ENCODE data around the gene CENPH. TPM values are rescaled to one million over a fixed set of nuclear protein-coding genes. Genes with fewer than 3 reads are reported as not detected.

CENPH gene
- total RNA-seq, 6 experiments from 2014 or later, result 10.7 to 21.0 (median 20.1) TPM

DNA sequence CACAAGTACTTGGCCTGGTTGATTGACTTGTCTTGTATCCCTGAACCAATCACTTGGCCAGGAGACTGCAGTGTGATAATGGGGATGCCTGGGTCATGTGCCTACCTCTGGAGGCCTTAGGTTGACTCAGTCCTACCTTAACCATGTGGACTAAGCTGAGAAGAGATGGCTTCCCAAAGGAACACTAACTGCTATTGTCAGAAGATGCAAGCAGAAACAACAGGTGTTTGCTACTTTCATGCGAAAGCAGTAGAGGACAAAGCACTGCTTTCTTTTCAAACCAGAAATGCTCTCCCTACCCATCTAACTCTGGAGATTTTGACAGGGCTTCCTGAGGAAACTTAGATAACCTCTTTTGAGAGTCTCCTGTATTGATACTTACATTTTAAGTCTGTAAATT, 68.2 kb downstream of the CENPH start:
- H3K9me3 Mint-ChIP-seq, result no peaks in the 10 kb centered on the region
- H3K4me3 Mint-ChIP-seq, result no peak overlapping the region
- H3K36me3 Mint-ChIP-seq (ENCODE audit: low read depth), result peaks cover 37% of the 10 kb centered on the region
- TF ChIP-seq, protein P1, sequence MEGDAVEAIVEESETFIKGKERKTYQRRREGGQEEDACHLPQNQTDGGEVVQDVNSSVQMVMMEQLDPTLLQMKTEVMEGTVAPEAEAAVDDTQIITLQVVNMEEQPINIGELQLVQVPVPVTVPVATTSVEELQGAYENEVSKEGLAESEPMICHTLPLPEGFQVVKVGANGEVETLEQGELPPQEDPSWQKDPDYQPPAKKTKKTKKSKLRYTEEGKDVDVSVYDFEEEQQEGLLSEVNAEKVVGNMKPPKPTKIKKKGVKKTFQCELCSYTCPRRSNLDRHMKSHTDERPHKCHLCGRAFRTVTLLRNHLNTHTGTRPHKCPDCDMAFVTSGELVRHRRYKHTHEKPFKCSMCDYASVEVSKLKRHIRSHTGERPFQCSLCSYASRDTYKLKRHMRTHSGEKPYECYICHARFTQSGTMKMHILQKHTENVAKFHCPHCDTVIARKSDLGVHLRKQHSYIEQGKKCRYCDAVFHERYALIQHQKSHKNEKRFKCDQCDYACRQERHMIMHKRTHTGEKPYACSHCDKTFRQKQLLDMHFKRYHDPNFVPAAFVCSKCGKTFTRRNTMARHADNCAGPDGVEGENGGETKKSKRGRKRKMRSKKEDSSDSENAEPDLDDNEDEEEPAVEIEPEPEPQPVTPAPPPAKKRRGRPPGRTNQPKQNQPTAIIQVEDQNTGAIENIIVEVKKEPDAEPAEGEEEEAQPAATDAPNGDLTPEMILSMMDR (IDR thresholded peaks at IDR 0.05), result no peak
- peaks cover 9% of the 10 kb centered on the region for H3K4me1 Mint-ChIP-seq (ENCODE audit: low read depth)
- DNase-seq, result no peak
- no peak overlapping the region for H3K27ac Mint-ChIP-seq
- H3K27me3 Mint-ChIP-seq (ENCODE audit: insufficient read depth), result no peaks in the 10 kb centered on the region; the same call in 1 of the 2 replicates

Other genes with a start within 250 kb of the CENPH start
- 10 to 100 TPM; 55.9 to 80.7 (median 71.7) TPM for gene SLC30A5, start 95.6 kb upstream of the CENPH start, total RNA-seq (2021; fragmentation: NEBNext Ultra II Directional; extraction: Animal tissue kit (Norgen Biotek cat#: 25700))
- gene CCNB1, start 22.4 kb upstream of the CENPH start, total RNA-seq (2021; fragmentation: NEBNext Ultra II Directional; extraction: Animal tissue kit (Norgen Biotek cat#: 25700)), result 100 to 1,000 TPM in 5 of 6 experiments, 10 to 100 TPM in 1; 89.8 to 199 (median 169) TPM
- 10 to 100 TPM; 46.9 to 61.0 (median 54.1) TPM for gene CDK7, start 45.3 kb downstream of the CENPH start, total RNA-seq (2021; fragmentation: NEBNext Ultra II Directional; extraction: Animal tissue kit (Norgen Biotek cat#: 25700))
- 1 to 10 TPM; 2.7 to 3.8 (median 3.1) TPM for gene CCDC125, start 143.2 kb downstream of the CENPH start, total RNA-seq (2021; fragmentation: NEBNext Ultra II Directional; extraction: Animal tissue kit (Norgen Biotek cat#: 25700))
- gene AK6, start 179.9 kb downstream of the CENPH start, total RNA-seq (2021; fragmentation: NEBNext Ultra II Directional; extraction: Animal tissue kit (Norgen Biotek cat#: 25700)), result 10 to 100 TPM; 35.8 to 51.3 (median 43.7) TPM
- 100 to 1,000 TPM in 1 of 6 experiments, 10 to 100 TPM in 5; 81.0 to 110 (median 97.5) TPM for gene TAF9, start 179.9 kb downstream of the CENPH start, total RNA-seq (2021; fragmentation: NEBNext Ultra II Directional; extraction: Animal tissue kit (Norgen Biotek cat#: 25700))
- gene RAD17, start 180.2 kb downstream of the CENPH start, total RNA-seq (2021; fragmentation: NEBNext Ultra II Directional; extraction: Animal tissue kit (Norgen Biotek cat#: 25700)), result 10 to 100 TPM; 17.3 to 22.2 (median 19.1) TPM
- under 1 TPM in 1 of 6 experiments, not detected in 5; 0.16 TPM for gene MARVELD2, start 225.5 kb downstream of the CENPH start, total RNA-seq (2021; fragmentation: NEBNext Ultra II Directional; extraction: Animal tissue kit (Norgen Biotek cat#: 25700))

All from HFFc6 (cell line).